NB4 (cell line): ENCODE results near the gene TMEM256.

Experiments used
- CTCF ChIP-seq: IDR thresholded peaks from one replicate; pipeline ENCODE4 v1.5.1; 2012; ENCODE audit warnings: low read depth, low read length
- MAX ChIP-seq: IDR thresholded peaks from 2 replicates; pipeline ENCODE4 v1.6.1; 2011; ENCODE audit warnings: low read depth, low read length
- MYC ChIP-seq: IDR thresholded peaks from 2 replicates; pipeline ENCODE4 v1.6.1; 2011; ENCODE audit warnings: low read depth, low read length
- POLR2A ChIP-seq: IDR thresholded peaks from 2 replicates; pipeline ENCODE4 v1.6.1; 2011; ENCODE audit warnings: mild to moderate bottlenecking; ENCODE audit not compliant: insufficient read length; ENCODE audit errors: extremely low read depth

GRCh38 chr17:7426203-7426863, 22.4 kb upstream of the TMEM256 start:
- TF ChIP-seq CTCF (no peak), POLR2A (no peak), MYC (no peak), MAX (no peak)
